ENCODE results near the gene VIM.

DNA sequence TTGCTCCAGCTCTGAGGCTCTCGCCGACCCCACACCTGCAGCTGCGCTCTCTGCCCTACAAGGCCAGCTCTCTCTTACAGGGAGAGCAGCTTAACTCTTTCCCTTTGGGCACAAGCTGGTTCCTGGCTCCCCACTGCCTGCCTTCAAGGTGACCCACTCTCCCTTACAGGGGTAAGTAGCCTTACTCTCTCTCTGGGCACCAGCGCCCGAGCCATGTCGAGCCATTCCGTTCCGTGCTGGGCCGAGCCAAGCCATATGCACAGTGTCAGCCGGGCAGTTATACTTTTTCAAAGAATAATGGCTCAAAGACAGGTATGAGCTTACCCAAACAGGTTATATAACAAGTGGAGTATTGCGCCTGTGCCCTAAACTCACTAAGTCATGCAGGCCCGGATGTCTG lies 44.6 kb downstream of the VIM start:
- TF ChIP-seq, protein P1, sequence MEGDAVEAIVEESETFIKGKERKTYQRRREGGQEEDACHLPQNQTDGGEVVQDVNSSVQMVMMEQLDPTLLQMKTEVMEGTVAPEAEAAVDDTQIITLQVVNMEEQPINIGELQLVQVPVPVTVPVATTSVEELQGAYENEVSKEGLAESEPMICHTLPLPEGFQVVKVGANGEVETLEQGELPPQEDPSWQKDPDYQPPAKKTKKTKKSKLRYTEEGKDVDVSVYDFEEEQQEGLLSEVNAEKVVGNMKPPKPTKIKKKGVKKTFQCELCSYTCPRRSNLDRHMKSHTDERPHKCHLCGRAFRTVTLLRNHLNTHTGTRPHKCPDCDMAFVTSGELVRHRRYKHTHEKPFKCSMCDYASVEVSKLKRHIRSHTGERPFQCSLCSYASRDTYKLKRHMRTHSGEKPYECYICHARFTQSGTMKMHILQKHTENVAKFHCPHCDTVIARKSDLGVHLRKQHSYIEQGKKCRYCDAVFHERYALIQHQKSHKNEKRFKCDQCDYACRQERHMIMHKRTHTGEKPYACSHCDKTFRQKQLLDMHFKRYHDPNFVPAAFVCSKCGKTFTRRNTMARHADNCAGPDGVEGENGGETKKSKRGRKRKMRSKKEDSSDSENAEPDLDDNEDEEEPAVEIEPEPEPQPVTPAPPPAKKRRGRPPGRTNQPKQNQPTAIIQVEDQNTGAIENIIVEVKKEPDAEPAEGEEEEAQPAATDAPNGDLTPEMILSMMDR (optimal IDR thresholded peaks at IDR 0.05 in 1 of 3, IDR thresholded peaks at IDR 0.05 in 1 of 3, conservative IDR thresholded peaks at IDR 0.05 in 1 of 3; ENCODE audit: extremely low read depth in 1 of 3, insufficient read depth in 2 of 3, low read length in 3 of 3), result no peak
- no peak for TF ChIP-seq EZH2 (IDR thresholded peaks at IDR 0.05; ENCODE audit: low read length)

All from keratinocyte (primary cell).